GM12872 (cell line): Measurements from ENCODE around the gene LTA.

Experiments
- CTCF ChIP-seq: IDR thresholded peaks from 3 replicates; pipeline ENCODE4 v1.5.1; 2011; ENCODE audit warnings: low read depth, mild to moderate bottlenecking, low read length, moderate library complexity; ENCODE audit not compliant: insufficient read depth

The LTA gene

GRCh38 chr6:31530659-31531058 lies 41.4 kb upstream of the LTA start:
- TF ChIP-seq CTCF, result no peak

- no peak for TF ChIP-seq CTCF
Observed at GRCh38 chr6:31531162-31531561, 40.9 kb upstream of the LTA start.

- no peak for TF ChIP-seq CTCF
Observed at GRCh38 chr6:31531771-31532643, 40.1 kb upstream of the LTA start.

GRCh38 chr6:31532644-31533454 lies 39.2 kb upstream of the LTA start:
- no peak for TF ChIP-seq CTCF

- no peak for TF ChIP-seq CTCF
Observed at GRCh38 chr6:31533455-31533841, 38.6 kb upstream of the LTA start.

GRCh38 chr6:31534011-31534410 lies 38.1 kb upstream of the LTA start:
- no peak for TF ChIP-seq CTCF

- TF ChIP-seq CTCF, result no peak
Observed at GRCh38 chr6:31534521-31535040, 37.5 kb upstream of the LTA start.
